Hematopoietic multipotent progenitor cell treated with erythropoietin and hydrocortisone succinate and interleukin-3 and kit ligand, for 17 days (in vitro differentiated cells): ENCODE measurements around the gene SIDT1.
A peak's percentile ranks its signal among the peaks of the same experiment; 100 is the strongest.

Experiments
- DNase-seq: peaks from one replicate; pipeline ENCODE4 v3.0.0-alpha.2; 2015; ENCODE audit warnings: low spot score

SIDT1 gene

DNA sequence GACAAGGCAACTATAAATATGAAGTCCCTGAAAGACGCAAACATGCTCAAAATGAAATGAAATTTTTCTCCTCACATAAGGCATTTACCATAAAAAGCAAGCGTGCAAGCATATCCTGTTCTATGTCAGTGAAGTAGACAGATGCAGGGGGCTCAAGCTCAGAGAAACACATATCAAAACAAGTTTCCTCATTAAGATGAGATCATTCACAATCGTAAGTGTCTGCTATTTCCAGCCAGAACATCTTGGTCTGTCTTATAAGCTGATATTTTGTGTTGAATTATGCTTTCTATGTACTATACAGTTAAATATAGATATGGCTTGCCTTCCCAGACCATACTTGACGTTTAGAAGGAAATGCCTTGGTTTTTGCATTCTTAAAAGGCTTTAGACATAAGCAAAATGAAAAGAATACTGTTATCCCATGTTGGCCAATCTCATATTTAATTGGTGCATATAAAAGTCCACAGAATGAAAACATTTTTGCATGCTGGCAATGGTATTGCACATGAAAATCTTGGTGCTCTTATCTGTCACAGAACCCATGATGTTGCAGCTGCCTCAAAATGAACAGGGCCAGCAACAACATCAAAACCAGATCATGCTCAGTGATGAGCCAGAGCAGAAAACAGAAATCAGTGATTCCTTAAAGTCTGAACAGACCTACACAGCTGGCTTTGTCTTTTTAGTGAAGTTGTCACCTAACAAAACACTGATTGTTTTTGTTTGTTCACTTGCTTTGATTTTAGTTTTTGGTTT lies 65.4 kb downstream of the SIDT1 start:
- DNase-seq, result no peak

DNA sequence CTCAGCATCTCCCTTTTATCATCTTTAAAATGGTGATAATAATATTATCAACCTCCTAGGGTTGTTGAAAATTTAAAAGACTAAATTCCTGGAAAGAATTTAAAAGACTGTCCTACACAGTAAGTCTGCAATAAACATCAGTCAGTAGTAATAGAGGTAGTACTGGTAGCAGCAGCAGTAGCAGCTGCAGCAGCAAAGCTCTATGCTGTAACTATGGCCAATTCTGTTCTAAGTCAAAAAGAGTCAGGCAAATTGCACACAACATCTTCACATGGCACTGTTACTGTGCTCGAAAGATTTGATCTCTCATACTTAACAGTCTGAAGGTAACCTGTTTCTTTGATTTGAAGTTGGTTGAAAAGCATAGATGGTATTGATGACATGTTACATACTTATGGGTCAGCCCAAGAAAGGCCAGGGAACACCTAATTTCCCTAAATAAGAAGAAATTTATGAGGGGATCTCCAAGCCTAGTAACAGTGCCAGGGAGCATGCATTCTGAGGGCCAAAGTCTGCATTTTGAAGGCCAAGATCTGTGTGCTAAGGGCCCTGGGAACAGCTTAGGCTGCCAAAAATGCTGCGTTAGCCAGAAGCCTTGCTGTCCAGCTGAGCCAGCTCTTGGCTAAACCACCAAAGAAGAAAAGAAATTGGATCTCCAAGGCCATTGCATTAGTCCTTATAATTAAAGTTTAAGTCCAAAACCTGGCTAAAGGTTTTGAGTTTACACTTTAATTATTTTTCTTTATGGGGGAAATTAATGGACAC lies 68.2 kb downstream of the SIDT1 start:
- DNase-seq, result no peak

DNA sequence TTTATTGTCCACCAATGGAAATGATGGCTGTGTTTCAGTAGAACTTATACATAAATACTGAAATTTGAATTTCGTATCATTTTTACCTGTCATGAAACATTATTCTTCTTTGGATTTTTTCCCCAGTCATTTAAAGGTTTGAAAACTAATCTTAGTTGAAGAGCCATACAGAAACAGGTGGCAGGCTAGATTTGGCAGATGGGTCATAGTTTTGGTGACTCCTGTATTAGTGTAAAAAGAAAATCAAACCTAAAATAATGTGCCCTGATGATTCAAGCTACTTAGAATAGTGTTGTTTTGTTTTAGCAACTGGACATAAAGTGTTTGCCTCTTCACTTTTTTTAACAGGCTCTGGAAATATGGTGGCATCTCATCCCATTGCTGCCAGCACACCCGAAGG lies 68.9 kb downstream of the SIDT1 start:
- no peak for DNase-seq

- no peak for DNase-seq
Observed at GRCh38 chr3:113602256-113602655, 69.9 kb downstream of the SIDT1 start.

GRCh38 chr3:113602836-113603235 lies 70.5 kb downstream of the SIDT1 start:
- DNase-seq, result no peak

GRCh38 chr3:113606539-113607218 lies 74.3 kb downstream of the SIDT1 start:
- DNase-seq, result no peak

- no peak for DNase-seq
Observed at GRCh38 chr3:113607219-113607596, 74.9 kb downstream of the SIDT1 start.

GRCh38 chr3:113614402-113614801 lies 82.0 kb downstream of the SIDT1 start:
- DNase-seq, result no peak

DNA sequence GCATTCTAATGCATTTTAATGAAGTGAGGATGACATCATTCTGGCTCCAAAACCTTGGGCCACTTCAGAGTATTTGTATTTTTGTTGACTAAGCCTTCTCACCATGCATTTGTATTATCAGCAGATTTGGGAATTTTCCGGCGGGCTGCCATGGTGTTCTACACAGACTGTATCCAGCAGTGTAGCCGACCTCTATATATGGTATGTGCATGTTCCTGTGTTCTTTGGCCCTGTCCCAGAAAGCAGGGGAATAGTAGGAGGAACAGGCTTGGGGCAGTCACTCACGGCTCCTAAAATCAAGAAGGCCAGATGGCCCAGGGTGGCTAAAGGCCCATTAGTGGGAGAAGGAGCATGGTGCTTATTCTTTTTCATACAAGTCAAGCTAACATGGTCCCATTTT lies 83.6 kb downstream of the SIDT1 start:
- DNase-seq, result no peak

- DNase-seq, result no peak
Observed at GRCh38 chr3:113617726-113618125, 85.4 kb downstream of the SIDT1 start.

- no peak for DNase-seq
Observed at GRCh38 chr3:113620091-113620490, 87.7 kb downstream of the SIDT1 start.

- DNase-seq, result no peak
Observed at GRCh38 chr3:113623324-113623723, 91.0 kb downstream of the SIDT1 start.

- DNase-seq, result no peak
Observed at GRCh38 chr3:113623811-113624210, 91.5 kb downstream of the SIDT1 start.

GRCh38 chr3:113625834-113626233 lies 93.5 kb downstream of the SIDT1 start:
- no peak for DNase-seq

- DNase-seq, result peak; percentile 31
Observed at GRCh38 chr3:113626503-113627371, 94.4 kb downstream of the SIDT1 start.

DNA sequence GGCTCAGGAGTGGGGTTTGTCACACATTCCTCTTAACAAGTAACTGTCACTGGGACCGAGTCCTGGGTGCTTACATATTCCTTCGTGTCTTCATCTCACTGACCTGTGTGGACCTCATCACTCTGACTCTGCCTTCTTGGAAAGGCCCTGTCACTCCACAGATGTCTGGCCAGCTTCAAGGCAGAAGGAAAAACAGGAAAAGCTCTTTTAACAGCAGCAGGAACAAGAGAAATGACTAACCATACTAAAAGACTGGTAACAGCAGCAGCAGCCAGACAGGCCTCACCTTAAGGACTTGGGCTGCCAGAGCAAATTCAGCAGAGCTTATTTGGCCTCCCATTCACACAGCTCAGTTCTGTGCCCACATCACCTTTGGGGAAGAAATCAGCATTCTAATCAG lies 96.0 kb downstream of the SIDT1 start:
- no peak for DNase-seq

- DNase-seq, result no peak
Observed at GRCh38 chr3:113628788-113629187, 96.4 kb downstream of the SIDT1 start.

- no peak for DNase-seq
Observed at GRCh38 chr3:113629584-113630421, 97.4 kb downstream of the SIDT1 start.

- DNase-seq, result no peak
Observed at GRCh38 chr3:113630956-113631542, 98.7 kb downstream of the SIDT1 start.

- no peak for DNase-seq
Observed at GRCh38 chr3:113631573-113631972, 99.2 kb downstream of the SIDT1 start.
